Endodermal cell (in vitro differentiated cells): Measurements from ENCODE around the gene TMEM229A. TPM values are rescaled to one million over a fixed set of nuclear protein-coding genes. Genes with fewer than 3 reads are reported as not detected.

Source experiments
- DNase-seq: peaks from one replicate; pipeline ENCODE4 v3.0.0-alpha.2; 2017
- H3K27ac ChIP-seq: 2 replicates; pipeline ENCODE4 v1.5.1; 2013; ENCODE audit warnings: mild to moderate bottlenecking, low read depth, low read length, moderate library complexity
- H3K27me3 ChIP-seq: 2 replicates; pipeline ENCODE4 v1.6.1; 2013; ENCODE audit warnings: mild to moderate bottlenecking, low read length, moderate library complexity; ENCODE audit not compliant: insufficient read depth, control insufficient read depth, poor library complexity, severe bottlenecking
- H3K36me3 ChIP-seq: 2 replicates; pipeline ENCODE4 v1.7.0; 2013; ENCODE audit warnings: mild to moderate bottlenecking, low read length, moderate library complexity; ENCODE audit not compliant: control insufficient read depth, insufficient read depth
- H3K4me1 ChIP-seq: one replicate; pipeline ENCODE4 v1.7.0; 2013; ENCODE audit warnings: low read length; ENCODE audit not compliant: control insufficient read depth, insufficient read depth
- H3K4me3 ChIP-seq: 2 replicates; pipeline ENCODE4 v1.5.1; 2013; ENCODE audit warnings: mild to moderate bottlenecking, low read length, moderate library complexity
- H3K9ac ChIP-seq: 2 replicates; pipeline ENCODE4 v1.6.1; 2013; ENCODE audit warnings: mild to moderate bottlenecking, low read length, moderate library complexity; ENCODE audit not compliant: poor library complexity, severe bottlenecking; ENCODE audit errors: extremely low read depth
- H3K9me3 ChIP-seq: 2 replicates; pipeline ENCODE4 v1.6.1; 2013; ENCODE audit warnings: mild to moderate bottlenecking, low read length, moderate library complexity; ENCODE audit not compliant: control insufficient read depth
- H3K27ac Mint-ChIP-seq: 2 replicates; pipeline ENCODE4 v1.8.0; 2020; ENCODE audit warnings: mixed read lengths
- H3K27me3 Mint-ChIP-seq: 2 replicates; pipeline ENCODE4 v1.8.0; 2021; ENCODE audit warnings: mild to moderate bottlenecking, mixed read lengths; ENCODE audit not compliant: insufficient read depth
- H3K36me3 Mint-ChIP-seq: 2 replicates; pipeline ENCODE4 v1.8.0; 2020; ENCODE audit warnings: low read depth, mixed read lengths
- H3K4me1 Mint-ChIP-seq: 2 replicates; pipeline ENCODE4 v1.8.0; 2020; ENCODE audit warnings: mixed read lengths
- H3K4me3 Mint-ChIP-seq: 2 replicates; pipeline ENCODE4 v1.8.0; 2020; ENCODE audit warnings: mild to moderate bottlenecking, moderate library complexity, mixed read lengths
- H3K9me3 Mint-ChIP-seq: 2 replicates; pipeline ENCODE4 v1.8.0; 2020; ENCODE audit warnings: mild to moderate bottlenecking, mixed read lengths
- WGBS, 2 experiments: methylation state at CpG; one replicate each; pipeline versions ENCODE4 v1.1.5 to v1.1.7; 2013; ENCODE audit warnings: missing lambda C conversion rate in 2 of 2, mixed read lengths in 1 of 2; ENCODE audit not compliant: insufficient coverage in 1 of 2, insufficient read length in 1 of 2; 5-methylcytosine and 5-hydroxymethylcytosine counted together
- total RNA-seq, 2 donors: library from RNA; stranded (reverse); fragmentation: NEBNext Ultra II Directional in 1 of 2; extraction: Animal tissue kit (Norgen Biotek cat#: 25700) in 1 of 2; gene quantifications; 2 replicates in 1 of 2; 3 replicates in 1 of 2; pipeline ENCODE4 v1.2.1, GENCODE V29; 2021
- TF ChIP-seq, protein P1 (sequence below): fragments of 200-600 bp; sonication (generic); conservative IDR thresholded peaks from 2 replicates; pipeline ENCODE4 v1.5.0; 2021; ENCODE audit warnings: antibody characterized with exemption, mild to moderate bottlenecking

Gene TMEM229A
- total RNA-seq, 2 donors from 2014 or later: 0.31 to 1.5 TPM

DNA sequence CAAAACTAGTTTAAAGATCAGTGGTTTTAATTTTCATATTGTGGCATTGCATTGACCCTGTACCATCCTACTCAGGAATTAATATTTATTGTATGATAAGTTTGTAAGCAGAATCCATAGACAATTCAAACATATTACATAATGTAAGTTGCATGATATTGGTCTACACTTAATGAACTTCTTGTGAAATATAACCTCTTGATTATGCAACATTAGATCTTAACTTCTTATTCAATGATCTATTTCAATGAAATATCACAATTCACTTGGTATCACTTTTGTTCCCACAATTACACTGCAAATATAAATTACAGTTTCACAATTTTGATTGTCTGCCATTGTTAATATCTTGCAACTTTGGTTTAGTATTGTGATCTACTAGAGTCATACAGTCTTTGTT, 44.0 kb upstream of the TMEM229A start:
- Histone ChIP-seq H3K27me3 (no peaks in the 10 kb centered on the region), H3K36me3 (no peaks in the 10 kb centered on the region), H3K4me1 (no peaks in the 10 kb centered on the region), H3K4me3 (no peak overlapping the region), H3K9me3 (no peaks in the 10 kb centered on the region), H3K9ac (no peak overlapping the region), H3K27ac (no peak overlapping the region)
- Mint-ChIP-seq H3K4me3 (no peak overlapping the region), H3K27ac (no peak overlapping the region), H3K36me3 (no peaks in the 10 kb centered on the region), H3K4me1 (peaks cover 5% of the 10 kb centered on the region), H3K27me3 (no peaks in the 10 kb centered on the region), H3K9me3 (no peaks in the 10 kb centered on the region)
- no peak for DNase-seq
- TF ChIP-seq, protein P1, sequence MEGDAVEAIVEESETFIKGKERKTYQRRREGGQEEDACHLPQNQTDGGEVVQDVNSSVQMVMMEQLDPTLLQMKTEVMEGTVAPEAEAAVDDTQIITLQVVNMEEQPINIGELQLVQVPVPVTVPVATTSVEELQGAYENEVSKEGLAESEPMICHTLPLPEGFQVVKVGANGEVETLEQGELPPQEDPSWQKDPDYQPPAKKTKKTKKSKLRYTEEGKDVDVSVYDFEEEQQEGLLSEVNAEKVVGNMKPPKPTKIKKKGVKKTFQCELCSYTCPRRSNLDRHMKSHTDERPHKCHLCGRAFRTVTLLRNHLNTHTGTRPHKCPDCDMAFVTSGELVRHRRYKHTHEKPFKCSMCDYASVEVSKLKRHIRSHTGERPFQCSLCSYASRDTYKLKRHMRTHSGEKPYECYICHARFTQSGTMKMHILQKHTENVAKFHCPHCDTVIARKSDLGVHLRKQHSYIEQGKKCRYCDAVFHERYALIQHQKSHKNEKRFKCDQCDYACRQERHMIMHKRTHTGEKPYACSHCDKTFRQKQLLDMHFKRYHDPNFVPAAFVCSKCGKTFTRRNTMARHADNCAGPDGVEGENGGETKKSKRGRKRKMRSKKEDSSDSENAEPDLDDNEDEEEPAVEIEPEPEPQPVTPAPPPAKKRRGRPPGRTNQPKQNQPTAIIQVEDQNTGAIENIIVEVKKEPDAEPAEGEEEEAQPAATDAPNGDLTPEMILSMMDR: no peak

DNA sequence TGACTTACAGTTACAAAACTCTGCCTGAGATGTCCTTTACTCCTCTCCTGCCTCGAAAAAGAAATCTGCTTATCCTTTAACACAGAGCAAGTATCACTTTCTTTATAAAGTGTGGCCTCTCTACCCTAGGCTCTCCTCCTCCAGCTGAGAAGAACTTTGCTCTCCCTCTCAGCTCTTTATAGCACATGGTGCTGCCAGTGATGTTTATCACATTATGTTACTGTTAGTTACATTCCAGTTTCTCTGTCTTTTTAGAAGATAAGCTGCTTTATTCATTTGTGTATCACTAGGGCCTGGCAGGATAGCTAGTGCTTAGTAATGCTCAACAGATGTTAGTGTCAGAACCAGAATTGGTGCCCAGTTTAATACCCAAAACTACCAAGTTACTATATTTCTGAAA, 41.1 kb upstream of the TMEM229A start:
- no peaks in the 10 kb centered on the region for H3K36me3 ChIP-seq
- no peak overlapping the region for H3K9ac ChIP-seq
- no peaks in the 10 kb centered on the region for H3K9me3 ChIP-seq
- Mint-ChIP-seq H3K27ac (no peak overlapping the region), H3K9me3 (no peaks in the 10 kb centered on the region), H3K36me3 (no peaks in the 10 kb centered on the region), H3K27me3 (no peaks in the 10 kb centered on the region), H3K4me3 (no peak overlapping the region), H3K4me1 (peaks cover 5% of the 10 kb centered on the region)
- H3K27me3 ChIP-seq: no peaks in the 10 kb centered on the region
- H3K4me1 ChIP-seq: no peaks in the 10 kb centered on the region
- 67 to 93% methylated on average over 1 of the region's 1 CpG for WGBS, 2 experiments
- no peak overlapping the region for H3K27ac ChIP-seq
- TF ChIP-seq, protein P1: no peak
- H3K4me3 ChIP-seq: no peak overlapping the region
- DNase-seq: no peak

DNA sequence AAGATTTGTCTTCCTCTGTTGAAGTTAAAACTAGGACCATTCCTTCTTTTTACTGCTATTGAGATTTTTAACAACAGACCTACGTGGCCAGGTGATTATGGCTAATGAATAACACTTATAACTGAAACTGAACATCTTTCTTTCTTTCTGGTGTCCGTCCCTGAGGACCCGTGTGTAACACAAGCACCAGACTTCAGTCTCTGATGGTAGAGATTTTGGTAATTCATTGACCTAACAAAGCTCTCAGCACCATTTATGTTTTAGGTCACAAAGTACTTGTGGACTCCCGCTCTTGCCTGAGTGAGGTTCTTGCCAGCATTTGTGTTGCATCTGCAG, 40.4 kb upstream of the TMEM229A start:
- H3K4me1 ChIP-seq: no peaks in the 10 kb centered on the region
- no peaks in the 10 kb centered on the region for H3K9me3 Mint-ChIP-seq
- H3K27me3 ChIP-seq: no peaks in the 10 kb centered on the region
- no peaks in the 10 kb centered on the region for H3K9me3 ChIP-seq
- H3K36me3 ChIP-seq: no peaks in the 10 kb centered on the region
- TF ChIP-seq, protein P1: no peak
- WGBS, 2 experiments: 80 to 90% methylated on average over 1 to 4 of the region's 4 CpGs
- no peak overlapping the region for H3K4me3 Mint-ChIP-seq
- H3K27me3 Mint-ChIP-seq: no peaks in the 10 kb centered on the region
- H3K36me3 Mint-ChIP-seq: no peaks in the 10 kb centered on the region
- peaks cover 5% of the 10 kb centered on the region for H3K4me1 Mint-ChIP-seq
- H3K27ac Mint-ChIP-seq: no peak overlapping the region
- no peak for DNase-seq
- H3K4me3 ChIP-seq: no peak overlapping the region
- H3K9ac ChIP-seq: no peak overlapping the region
- no peak overlapping the region for H3K27ac ChIP-seq
